Measurements from ENCODE around the gene SH2D7.

The SH2D7 gene

GRCh38 chr15:78103406-78104118, 11.2 kb downstream of the SH2D7 start:
- no peak overlapping the region for H3K4me3 ChIP-seq (ENCODE audit: low read depth, low read length)
- ChIA-PET CTCF (interaction anchor here (0.7 to 22.7 kb wide), 7 partner anchors 8 to 147 kb away, joined by 3 to 538 read pairs (median 29); partner anchors contain the start of gene SH2D7), POLR2A (no interaction called here)
- DNase-seq (ENCODE audit: low read depth, low spot score): no peak
- TF ChIP-seq CTCF (IDR thresholded peaks at IDR 0.05; ENCODE audit: insufficient read depth, low read length, missing control alignments): no peak

GRCh38 chr15:78104119-78104479, 11.7 kb downstream of the SH2D7 start:
- CTCF ChIA-PET: interaction anchor here (1.6 to 22.7 kb wide), 4 partner anchors 13 to 147 kb away, joined by 5 to 538 read pairs (median 220); partner anchors contain the start of gene SH2D7
- POLR2A ChIA-PET: no interaction called here
- no peak overlapping the region for H3K4me3 ChIP-seq (ENCODE audit: low read depth, low read length)
- no peak for DNase-seq (ENCODE audit: low read depth, low spot score)
- TF ChIP-seq CTCF (IDR thresholded peaks at IDR 0.05; ENCODE audit: insufficient read depth, low read length, missing control alignments): no peak

- POLR2A ChIA-PET: no interaction called here
- no peak for TF ChIP-seq CTCF (IDR thresholded peaks at IDR 0.05; ENCODE audit: insufficient read depth, low read length, missing control alignments)
- CTCF ChIA-PET: interaction anchor here (0.7 to 22.7 kb wide), 8 partner anchors 13 to 148 kb away, joined by 3 to 538 read pairs (median 58); partner anchors contain the start of genes ACSBG1 and SH2D7
Measured at GRCh38 chr15:78104566-78105475, 12.5 kb downstream of the SH2D7 start.

GRCh38 chr15:78105476-78106241, 13.3 kb downstream of the SH2D7 start:
- no peak overlapping the region for H3K4me3 ChIP-seq (ENCODE audit: low read depth, low read length)
- ChIA-PET POLR2A (no interaction called here), CTCF (interaction anchor here (0.7 to 22.7 kb wide), 9 partner anchors 8 to 149 kb away, joined by 3 to 538 read pairs (median 27); partner anchors contain the start of genes ACSBG1 and SH2D7)
- no peak for TF ChIP-seq CTCF (IDR thresholded peaks at IDR 0.05; ENCODE audit: insufficient read depth, low read length, missing control alignments)
- no peak for DNase-seq (ENCODE audit: low read depth, low spot score)

More at GRCh38 chr15:78104566-78105475, 12.5 kb downstream of the SH2D7 start:
- H3K4me3 ChIP-seq (ENCODE audit: low read depth, low read length): no peak overlapping the region
- no peak for DNase-seq (ENCODE audit: low read depth, low spot score)

GRCh38 chr15:78107471-78107870, 15.1 kb downstream of the SH2D7 start:
- ChIA-PET CTCF (interaction anchor here (0.7 to 22.7 kb wide), 42 partner anchors 10 to 325 kb away, joined by 3 to 538 read pairs (median 6); partner anchors contain the start of genes ACSBG1, CIB2, SH2D7 and TBC1D2B), POLR2A (no interaction called here)
- no peak overlapping the region for H3K4me3 ChIP-seq (ENCODE audit: low read depth, low read length)
- no peak for TF ChIP-seq CTCF (IDR thresholded peaks at IDR 0.05; ENCODE audit: insufficient read depth, low read length, missing control alignments)
- no peak for DNase-seq (ENCODE audit: low read depth, low spot score)

Data from AG04449 (cell line).